Measurements from ENCODE around the gene ZCCHC24.

Gene ZCCHC24

GRCh38 chr10:79380125-79380945 lies 65.1 kb downstream of the ZCCHC24 start:
- DNase-seq = no peak

DNA sequence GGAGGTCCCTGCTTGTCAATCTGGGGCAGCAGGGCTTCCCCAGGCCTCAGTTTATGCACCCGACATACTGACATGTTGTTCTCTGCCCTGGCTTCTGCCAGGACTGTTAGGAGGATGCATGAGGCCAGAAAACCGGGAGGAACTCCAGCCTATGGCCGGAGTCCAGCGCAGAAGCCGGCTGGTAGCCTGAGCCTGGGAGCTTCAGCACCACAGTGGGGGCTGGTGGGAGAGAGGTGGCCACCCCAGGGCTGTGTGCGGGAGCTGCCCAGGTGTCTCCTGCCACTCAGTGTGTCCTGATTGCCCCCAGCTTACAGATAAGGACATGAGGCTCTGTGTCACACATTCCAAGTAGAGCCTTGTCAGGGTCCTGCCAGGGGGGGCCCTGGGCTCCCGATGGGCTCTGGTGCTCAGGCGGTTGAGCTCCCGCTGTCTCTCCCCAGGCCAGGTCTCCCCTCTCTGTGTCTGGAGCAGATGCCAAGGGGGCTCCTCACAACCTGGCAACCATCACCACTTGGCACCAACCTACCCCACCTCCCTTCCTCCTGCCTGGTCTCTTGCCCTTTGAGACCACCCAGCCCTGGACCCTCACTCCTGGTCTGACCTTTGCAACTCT lies 65.8 kb downstream of the ZCCHC24 start:
- no peak for DNase-seq

DNA sequence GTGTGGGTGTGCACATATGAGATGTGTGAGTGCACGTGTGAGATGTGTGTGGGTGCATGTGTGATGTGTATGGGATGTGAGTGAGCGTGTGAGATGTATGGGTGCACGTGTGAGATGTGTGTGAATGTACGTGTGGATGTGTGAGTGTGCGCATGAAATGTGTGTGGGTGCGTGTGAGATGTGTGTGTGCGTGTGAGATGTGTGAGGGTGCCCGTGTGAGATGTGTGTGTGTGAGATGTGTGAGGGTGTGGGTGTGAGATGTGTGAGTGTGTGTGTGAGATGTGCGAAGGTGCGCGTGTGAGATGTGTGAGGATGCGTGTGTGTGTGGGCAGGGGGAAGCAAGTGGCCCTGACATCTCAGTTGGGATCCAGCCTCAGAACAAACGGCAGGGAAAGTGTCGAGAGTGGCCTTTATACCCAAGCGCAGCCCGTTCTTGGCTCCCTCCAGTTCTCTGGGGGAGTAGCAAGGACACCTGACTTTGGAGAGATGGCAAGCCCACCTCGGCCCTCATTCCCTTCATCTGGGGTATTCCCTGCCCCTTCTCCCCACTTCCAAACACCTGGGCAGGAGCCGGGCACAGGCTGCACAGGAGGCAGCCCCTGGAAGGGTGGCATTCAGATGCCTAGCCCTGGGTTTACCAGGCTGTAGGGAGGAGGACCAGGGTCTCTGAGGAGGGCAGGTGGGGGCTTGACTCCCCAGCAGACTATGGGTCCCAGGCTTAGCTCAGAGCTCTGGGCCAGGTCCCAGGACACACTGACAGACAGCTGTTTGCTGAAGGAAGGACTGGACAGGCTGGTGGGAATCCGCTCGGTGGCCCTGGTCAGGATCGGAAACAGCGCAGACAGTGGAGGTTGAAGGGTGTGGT lies 66.5 kb downstream of the ZCCHC24 start:
- DNase-seq = no peak

GRCh38 chr10:79378383-79378646 lies 67.1 kb downstream of the ZCCHC24 start:
- DNase-seq = no peak

DNA sequence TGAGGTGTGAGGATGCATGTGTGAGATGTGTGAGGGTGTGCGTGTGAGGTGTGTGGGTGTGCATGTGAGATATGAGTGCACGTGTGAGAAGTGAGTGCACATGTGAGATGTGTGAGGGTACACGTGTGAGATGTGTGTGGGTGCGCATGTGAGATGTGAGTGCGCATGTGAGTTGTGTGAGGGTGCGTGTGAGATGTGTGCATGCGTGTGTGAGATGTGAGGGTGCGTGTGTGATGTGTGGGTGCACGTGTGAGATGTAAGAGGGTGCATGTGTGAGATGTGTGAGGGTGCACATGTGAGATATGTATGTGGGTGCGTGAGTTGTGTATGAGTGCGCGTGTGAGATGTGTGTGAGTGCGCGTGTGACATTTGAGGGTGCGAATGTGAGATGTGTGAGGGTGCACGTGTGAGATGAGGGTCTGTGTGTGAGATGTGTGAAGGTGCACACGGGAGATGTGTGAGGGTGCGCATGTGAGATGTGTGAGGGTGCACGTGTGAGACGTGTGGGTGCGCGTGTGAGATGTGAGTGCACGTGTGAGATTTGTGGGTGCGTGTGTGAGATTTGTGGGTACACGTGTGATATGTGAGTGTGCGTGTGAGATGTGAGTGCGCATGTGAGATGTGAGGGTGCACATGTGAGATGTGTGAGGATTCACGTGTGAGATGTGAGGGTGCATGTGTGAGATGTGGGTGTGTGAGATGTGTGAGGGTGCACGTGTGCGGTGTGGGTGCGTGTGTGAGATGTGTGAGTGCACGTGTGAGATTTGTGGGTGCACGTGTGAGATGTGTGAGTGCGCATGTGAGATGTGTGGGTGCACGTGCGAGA lies 67.7 kb downstream of the ZCCHC24 start:
- DNase-seq = no peak

DNA sequence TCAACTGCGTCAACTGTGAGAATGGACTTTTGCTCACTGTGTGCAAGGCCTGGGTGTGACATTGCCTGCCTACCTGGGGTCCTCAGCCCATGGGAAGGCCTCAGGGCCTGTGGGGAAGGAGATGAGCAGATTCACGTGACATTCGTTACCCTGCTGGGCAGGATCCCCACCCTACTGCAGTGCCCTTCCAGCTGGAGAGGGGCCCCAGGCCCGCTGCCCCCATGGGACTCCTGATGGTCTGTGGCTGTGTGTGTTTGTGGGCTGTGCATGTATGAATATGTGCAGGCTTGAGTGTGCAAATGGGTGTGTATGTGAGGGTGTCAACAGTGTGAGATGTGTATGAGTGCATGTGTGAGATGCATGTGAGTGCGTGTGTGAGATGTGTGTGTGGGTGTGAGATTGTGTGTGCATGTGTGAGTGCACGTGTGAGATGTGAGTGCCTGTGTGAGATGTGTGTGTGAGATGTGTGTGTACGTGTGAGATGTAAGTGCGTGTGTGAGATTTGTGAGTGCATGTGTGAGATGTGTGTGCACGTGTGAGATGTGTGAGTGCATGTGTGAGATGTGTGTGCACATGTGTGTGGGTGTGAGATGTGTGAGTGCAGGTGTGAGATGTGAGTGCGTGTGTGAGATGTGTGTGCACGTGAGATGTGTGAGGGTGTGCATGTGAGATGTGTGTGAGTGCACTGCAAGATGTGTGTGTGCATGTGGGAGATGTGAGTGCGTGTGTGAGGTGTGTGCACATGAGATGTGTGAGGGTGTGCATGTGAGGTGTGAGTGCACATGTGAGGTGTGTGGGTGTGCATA lies 68.5 kb downstream of the ZCCHC24 start:
- no peak for DNase-seq

- DNase-seq = no peak
Measured at GRCh38 chr10:79376078-79376628, 69.3 kb downstream of the ZCCHC24 start.

- DNase-seq = no peak
Measured at GRCh38 chr10:79375321-79376077, 69.9 kb downstream of the ZCCHC24 start.

DNA sequence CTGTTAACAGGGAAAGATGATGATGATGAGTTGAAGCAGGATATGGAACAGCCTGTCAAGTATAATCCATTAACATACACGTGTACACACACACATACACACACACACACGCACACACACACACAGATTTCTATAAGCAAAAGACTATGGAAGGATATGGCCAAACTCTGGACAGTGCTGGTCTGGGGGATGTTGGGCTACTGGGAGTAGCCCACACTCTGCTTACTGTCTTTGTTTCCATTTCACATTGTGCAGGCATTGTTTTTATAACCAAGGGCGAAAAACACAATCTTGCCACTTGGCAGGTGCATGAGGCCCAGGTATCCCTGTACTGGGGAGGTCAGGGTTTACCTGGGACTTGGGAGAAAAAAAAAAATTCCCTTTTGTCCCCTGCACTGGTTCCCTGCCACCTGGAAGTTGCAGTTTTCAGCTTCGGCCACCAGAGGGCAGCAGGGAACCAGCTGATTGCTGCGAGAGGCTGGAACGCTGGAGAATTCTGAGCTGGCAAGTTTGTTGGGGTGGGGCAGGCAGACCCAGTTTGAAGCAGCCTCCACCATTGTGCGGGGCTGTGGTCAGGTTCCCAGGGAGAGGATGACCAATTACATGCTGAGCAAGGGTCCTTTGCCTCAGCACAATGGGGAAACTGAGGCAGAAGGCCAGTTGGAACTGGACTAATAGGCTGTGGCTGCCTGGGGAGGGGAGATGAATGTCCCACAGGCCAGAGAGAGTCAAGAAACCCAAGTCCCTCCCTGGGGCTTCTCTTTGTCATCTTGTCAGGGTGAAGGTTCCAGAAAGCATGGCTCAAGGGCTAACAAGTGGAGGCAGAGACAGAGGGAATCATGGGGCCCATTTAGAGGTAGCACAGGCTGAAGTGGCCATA lies 70.9 kb downstream of the ZCCHC24 start:
- peak; percentile 60 for DNase-seq

GRCh38 chr10:79372871-79373270 lies 72.6 kb downstream of the ZCCHC24 start:
- DNase-seq = no peak

DNA sequence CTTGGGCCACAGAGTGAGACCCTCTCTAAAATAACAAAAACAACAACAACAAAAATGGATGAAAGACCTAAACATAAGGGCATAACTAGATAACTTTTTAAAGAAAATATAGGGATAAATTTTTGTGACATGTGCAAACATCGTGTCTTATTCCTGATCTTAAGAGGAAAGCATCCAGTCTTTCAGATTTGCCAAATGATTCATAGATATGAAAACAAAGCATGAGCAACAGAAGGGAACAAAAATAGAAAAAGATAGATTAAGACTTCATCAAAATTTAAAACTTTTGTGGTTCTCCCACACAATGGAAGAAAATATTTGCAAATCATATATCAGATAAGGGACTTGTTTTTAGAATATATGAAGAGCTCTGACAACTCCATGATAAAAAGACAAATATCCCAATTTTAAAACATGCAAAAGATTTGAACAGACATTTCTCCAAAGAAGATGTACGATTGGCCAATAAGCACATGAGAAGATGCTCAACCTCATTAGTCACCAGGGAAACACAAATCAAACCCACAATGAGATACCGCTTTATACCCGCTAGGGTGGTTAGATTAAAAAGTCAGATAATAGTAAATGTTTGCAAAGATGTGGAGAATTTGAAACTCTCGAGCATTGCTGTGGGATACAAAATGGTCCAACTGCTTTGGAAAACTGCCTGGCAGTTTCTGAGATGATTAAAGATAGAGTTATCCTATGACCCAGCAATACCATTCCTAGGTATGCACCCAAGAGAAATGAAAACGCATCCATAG lies 77.8 kb downstream of the ZCCHC24 start:
- no peak for DNase-seq

- no peak for DNase-seq
Measured at GRCh38 chr10:79361726-79362397, 83.6 kb downstream of the ZCCHC24 start.

- no peak for DNase-seq
Measured at GRCh38 chr10:79360499-79361342, 84.7 kb downstream of the ZCCHC24 start.

DNA sequence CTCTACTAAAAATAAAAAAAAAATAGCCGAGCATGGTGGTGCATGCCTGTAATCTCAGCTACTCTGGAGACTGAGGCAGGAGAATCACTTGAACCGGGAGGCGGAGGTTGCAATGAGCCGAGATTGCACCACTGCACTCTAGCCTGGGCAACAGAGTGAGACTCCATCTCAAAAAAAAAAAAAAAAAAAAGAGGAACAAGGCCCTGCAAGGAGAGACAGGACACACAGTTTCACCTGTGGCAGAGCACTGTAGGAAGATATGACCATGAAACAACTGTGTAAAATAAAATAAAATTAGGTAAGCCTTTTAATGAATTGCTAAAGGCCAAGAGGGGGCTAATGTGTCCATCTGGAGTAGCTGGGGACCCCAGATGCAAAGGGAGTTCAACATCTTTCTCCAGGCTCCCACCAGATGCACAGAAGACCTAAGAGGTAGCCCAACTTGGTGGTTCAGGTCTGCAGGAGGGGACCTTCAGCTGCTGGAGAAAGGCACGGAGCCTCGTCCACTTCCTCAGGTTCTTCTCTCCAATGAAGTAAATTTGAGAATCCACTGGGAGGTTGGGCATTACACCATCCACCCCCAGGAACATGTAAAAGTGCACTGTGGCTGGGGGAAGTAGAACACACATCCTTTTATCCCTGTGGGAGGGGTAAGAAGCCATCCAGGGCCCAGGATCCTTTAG lies 85.5 kb downstream of the ZCCHC24 start:
- DNase-seq = no peak

DNA sequence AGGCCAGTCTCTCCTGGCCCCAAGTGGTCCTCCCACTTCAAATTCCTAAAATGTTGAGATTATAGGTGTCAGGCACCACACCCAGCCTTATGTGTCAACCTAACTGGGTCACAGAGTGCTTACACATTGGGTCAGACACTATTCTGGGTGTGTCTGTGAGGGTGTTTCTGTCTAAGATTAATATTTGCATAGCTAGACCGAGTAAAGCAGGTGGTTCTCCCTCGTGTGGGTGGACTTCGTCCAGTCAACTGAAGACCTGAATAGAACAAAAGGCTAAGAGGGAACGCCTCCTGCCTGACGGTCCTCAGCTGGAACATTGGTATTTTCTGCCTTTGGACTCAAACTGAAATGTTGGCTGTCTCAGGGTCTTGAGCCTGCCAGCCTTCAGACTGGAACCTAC lies 86.6 kb downstream of the ZCCHC24 start:
- DNase-seq = no peak

GRCh38 chr10:79357180-79357579 lies 88.2 kb downstream of the ZCCHC24 start:
- no peak for DNase-seq

- no peak for DNase-seq
Measured at GRCh38 chr10:79356104-79356503, 89.3 kb downstream of the ZCCHC24 start.
